ENCODE data around the gene GPC4. TPM values are rescaled to one million over a fixed set of nuclear protein-coding genes. Genes with fewer than 3 reads are reported as not detected.

GPC4 gene
- polyA plus RNA-seq, 4 donors, result 18.5 to 33.4 (median 24.6) TPM

DNA sequence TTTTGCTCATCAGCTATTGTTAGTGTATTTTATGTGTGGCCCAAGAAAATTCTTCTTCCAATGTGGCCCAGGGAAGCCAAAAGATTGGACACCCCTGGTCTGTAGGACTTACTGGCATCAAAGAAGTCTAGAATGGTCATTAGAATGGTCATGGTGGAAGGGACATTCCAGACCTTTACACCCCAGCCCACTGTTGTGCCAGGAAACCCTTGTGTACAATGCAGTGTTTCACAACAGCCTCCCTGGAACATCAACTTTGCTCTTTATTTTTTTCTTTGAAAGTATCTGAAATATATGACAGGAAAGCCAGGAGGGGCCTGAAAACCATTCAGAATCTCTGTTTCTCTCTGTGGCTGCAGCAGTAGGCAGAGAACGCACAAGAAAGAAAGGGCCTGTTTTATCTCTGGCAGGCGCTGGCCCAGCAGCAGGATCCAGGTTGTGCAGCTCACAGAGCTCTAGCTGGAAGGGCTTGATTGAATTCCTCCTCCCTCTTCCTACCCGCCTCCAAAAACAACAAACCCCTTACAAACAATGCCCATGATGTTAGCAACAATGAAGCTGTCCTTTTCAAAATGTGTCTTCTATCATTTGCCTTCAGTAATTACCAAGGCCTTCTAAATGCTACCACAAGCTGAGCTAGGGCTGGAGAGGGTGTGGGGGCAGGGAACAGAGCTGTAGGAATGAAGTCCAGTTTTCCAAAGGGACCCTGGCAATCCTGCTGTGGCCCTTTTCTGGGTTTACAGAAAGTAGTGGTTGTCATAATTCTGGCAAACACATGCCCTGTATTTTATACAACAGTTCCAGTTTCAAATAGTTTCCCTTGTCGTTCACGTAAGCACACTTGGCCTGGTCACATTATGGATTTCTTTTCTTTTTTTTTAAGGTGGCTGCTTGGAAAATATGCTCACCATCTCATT, 164.8 kb downstream of the GPC4 start:
- no peak for DNase-seq (ENCODE audit: low read depth in 4 of 4, low spot score in 3 of 4)

Other genes with a start within 250 kb of the GPC4 start
- not detected for gene TFDP3, start 197.1 kb downstream of the GPC4 start, polyA plus RNA-seq (ENCODE audit: insufficient read length in 4 of 4)